WERI-Rb-1 (cell line): ENCODE data around the gene KCNH1.

Source experiments
- DNase-seq: peaks from one replicate; pipeline ENCODE4 v3.0.0-alpha.2; 2020
- H3K27ac ChIP-seq: fragments of 250-450 bp; sonication (Bioruptor Pico); 2 replicates; pipeline ENCODE4 v1.5.1; 2020; ENCODE audit warnings: mild to moderate bottlenecking, moderate library complexity
- H3K27me3 ChIP-seq: fragments of 250-450 bp; sonication (Bioruptor Pico); 2 replicates; pipeline ENCODE4 v1.5.1; 2021; ENCODE audit warnings: mild to moderate bottlenecking, low read depth, moderate library complexity; ENCODE audit not compliant: insufficient read depth, severe bottlenecking
- H3K36me3 ChIP-seq: fragments of 250-450 bp; sonication (Bioruptor Pico); 2 replicates; pipeline ENCODE4 v1.5.1; 2020; ENCODE audit warnings: mild to moderate bottlenecking, moderate library complexity
- H3K4me3 ChIP-seq: 2 replicates; pipeline ENCODE4 v1.5.1; 2011; ENCODE audit warnings: low read depth, mild to moderate bottlenecking, control low read depth, low read length
- H3K9me3 ChIP-seq: fragments of 250-450 bp; sonication (Bioruptor Pico); 2 replicates; pipeline ENCODE4 v1.5.1; 2021; ENCODE audit warnings: mild to moderate bottlenecking, moderate library complexity; ENCODE audit not compliant: severe bottlenecking
- TF ChIP-seq, protein P1 (sequence below): IDR thresholded peaks from 2 replicates; pipeline ENCODE4 v1.5.1; 2011; ENCODE audit warnings: low read depth, mild to moderate bottlenecking, control low read depth, inconsistent platforms, low read length

KCNH1 gene

DNA sequence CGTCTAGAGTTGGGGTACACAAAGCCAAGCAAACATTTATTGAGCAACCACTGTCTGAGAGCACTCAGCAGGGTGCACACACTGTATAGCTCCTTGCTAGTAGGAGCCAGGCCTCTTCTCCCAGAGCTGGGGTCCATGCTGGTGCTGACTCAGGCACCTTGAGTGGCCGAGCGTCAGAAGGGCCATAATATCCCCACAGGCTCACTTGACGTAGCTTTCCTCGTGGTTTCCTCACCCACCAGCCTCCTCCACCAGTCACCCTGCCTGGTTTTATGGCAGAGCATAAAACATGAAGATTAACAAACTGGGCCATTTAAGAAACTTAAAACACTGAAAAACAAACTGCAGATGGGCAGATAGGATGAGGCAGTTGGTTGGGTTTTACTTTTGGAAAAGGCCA, 443.7 kb downstream of the KCNH1 start:
- TF ChIP-seq, protein P1, sequence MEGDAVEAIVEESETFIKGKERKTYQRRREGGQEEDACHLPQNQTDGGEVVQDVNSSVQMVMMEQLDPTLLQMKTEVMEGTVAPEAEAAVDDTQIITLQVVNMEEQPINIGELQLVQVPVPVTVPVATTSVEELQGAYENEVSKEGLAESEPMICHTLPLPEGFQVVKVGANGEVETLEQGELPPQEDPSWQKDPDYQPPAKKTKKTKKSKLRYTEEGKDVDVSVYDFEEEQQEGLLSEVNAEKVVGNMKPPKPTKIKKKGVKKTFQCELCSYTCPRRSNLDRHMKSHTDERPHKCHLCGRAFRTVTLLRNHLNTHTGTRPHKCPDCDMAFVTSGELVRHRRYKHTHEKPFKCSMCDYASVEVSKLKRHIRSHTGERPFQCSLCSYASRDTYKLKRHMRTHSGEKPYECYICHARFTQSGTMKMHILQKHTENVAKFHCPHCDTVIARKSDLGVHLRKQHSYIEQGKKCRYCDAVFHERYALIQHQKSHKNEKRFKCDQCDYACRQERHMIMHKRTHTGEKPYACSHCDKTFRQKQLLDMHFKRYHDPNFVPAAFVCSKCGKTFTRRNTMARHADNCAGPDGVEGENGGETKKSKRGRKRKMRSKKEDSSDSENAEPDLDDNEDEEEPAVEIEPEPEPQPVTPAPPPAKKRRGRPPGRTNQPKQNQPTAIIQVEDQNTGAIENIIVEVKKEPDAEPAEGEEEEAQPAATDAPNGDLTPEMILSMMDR: no peak
- Histone ChIP-seq H3K27ac (no peak overlapping the region), H3K36me3 (no peaks in the 10 kb centered on the region), H3K4me3 (no peak overlapping the region), H3K9me3 (no peaks in the 10 kb centered on the region), H3K27me3 (no peaks in the 10 kb centered on the region)
- no peak for DNase-seq

DNA sequence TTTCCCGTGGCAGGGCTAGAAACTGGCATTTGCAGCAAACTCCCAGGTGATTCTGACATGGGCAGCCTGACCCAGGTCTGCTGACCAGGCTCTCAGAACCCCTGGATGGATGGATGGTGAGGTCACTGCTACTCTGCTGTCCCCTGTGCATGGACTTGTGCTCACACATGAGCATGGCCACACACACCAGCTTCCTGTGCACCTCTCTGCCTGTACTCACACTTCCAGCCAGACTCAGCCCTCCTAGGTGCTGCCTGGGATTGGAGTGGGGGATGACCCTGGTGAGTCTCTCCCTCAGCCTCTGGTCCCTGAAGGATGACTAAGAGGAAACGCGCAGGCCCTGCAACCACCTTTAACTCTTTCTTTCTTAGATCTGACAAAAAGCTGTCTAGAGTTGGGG, 444.1 kb downstream of the KCNH1 start:
- Histone ChIP-seq H3K27me3 (no peaks in the 10 kb centered on the region), H3K27ac (no peak overlapping the region), H3K36me3 (no peaks in the 10 kb centered on the region), H3K4me3 (no peak overlapping the region), H3K9me3 (no peaks in the 10 kb centered on the region)
- TF ChIP-seq, protein P1: no peak
- no peak for DNase-seq

DNA sequence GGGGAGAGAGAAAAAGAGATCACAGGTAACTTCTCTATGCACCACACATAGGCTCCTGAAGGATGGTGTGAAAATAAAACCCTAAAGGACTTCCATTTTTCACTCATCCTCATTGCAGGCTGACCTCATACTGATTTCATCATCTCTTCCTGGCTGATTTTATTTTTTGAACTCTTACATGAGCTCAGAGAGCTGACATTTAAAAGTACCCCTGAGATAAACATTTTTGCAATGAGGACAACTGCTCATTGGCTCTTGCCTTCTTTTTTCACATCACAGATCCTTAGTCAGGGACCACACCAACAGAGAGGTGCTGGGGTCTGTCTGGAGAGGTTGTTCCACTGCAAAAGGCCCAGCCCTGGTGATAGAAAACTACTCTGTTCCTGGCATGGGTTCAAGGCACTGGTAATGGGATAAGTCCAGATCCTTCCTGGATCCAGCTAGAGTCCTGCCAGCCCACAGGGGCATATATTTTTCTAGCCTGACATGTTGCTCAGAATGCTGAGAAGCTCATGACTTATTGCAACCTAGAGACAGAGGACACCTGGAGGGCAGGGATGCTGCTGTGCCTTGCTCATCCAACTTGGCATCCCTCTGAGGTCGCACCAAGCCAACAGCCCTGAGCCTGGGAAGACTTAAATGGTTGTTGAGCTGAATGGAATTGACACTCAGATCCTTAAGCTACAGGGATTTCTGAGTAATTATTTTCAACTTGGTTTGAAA, 445.3 kb downstream of the KCNH1 start:
- TF ChIP-seq, protein P1: no peak
- H3K4me3 ChIP-seq: no peak overlapping the region
- H3K27ac ChIP-seq: no peak overlapping the region
- DNase-seq: no peak
- no peaks in the 10 kb centered on the region for H3K36me3 ChIP-seq
- H3K9me3 ChIP-seq: no peaks in the 10 kb centered on the region
- H3K27me3 ChIP-seq: no peaks in the 10 kb centered on the region

DNA sequence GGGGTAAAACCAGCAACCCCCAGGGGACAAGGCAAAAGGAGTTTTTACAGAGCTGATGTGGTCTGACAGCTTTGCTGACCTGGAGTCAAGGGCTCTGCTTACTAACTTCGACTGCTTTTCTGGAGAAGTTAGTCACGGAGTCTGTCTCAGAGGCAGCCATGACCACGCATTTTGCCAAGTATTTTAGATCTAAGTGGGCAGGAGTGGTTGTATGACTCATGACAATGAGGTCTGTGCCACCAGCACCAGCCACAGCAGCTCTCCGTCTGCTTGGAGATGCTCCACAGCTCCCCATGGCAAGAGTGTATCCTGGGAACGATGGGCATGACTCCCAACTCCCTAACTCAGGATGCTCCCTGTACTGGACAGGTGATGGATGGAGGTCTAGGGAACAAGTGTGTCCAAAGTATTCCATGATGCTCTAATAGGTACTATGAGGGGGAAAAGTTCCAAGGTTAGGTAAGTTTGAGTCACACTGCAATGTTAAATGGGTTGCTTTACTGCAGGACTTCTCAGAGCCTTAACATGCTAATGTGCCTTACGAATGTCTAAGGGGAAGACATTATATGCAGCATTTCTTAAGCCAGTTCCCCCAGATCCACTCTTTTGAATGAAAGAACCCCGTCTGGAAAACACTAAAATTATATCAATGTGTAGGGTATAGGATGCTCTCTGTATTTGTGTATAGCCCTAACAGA, 446.2 kb downstream of the KCNH1 start:
- H3K36me3 ChIP-seq: no peaks in the 10 kb centered on the region
- TF ChIP-seq, protein P1: no peak

DNA sequence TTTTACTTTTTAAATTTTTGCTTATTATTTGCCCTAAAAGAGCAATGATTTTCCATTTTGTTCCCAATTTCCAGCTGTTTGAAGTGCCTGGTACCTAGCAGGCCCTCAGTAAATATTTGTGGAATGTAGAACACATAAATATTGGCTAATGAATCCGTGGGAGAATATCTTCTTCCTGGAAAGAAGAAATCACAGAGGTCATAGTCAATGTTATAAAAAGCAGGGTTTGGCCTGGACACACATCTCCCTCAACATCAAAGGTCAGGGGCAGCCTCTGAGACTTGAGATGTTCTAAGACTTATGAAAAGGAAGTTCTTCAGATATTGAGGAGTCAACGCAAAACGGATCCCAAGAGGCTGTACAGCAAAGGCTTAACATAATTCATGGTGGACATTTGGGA, 447.1 kb downstream of the KCNH1 start:
- no peak for DNase-seq
- H3K9me3 ChIP-seq: no peaks in the 10 kb centered on the region
- no peaks in the 10 kb centered on the region for H3K36me3 ChIP-seq
- no peak overlapping the region for H3K4me3 ChIP-seq
- no peak overlapping the region for H3K27ac ChIP-seq
- TF ChIP-seq, protein P1: no peak
- H3K27me3 ChIP-seq: no peaks in the 10 kb centered on the region

More for the DNA sequence above, 446.2 kb downstream of the KCNH1 start:
- no peaks in the 10 kb centered on the region for H3K9me3 ChIP-seq
- no peak overlapping the region for H3K27ac ChIP-seq
- no peak overlapping the region for H3K4me3 ChIP-seq
- DNase-seq: no peak
- H3K27me3 ChIP-seq: no peaks in the 10 kb centered on the region
